Activated T-cell treated with anti-CD3 and anti-CD28 coated beads, Interleukin-2, amount 50 U/mL, for 72 hours (primary cell): Measurements from ENCODE around the gene PAQR8. TPM values are rescaled to one million over a fixed set of nuclear protein-coding genes. Genes with fewer than 3 reads are reported as not detected.
"Not testable (repeated sequence)": the region's sequence is repeated elsewhere in the genome, so short reads cannot be mapped to it uniquely, and the experiment has no call there.

Source experiments
- ATAC-seq, 2 donors: fragments of 150-1000 bp; cut with Tn5 transposase; replicated peaks in 1 of 2; 2 replicates each; pipeline ENCODE4 v1.10.0; 2021; ENCODE audit warnings: moderate library complexity in 2 of 2, mild to moderate bottlenecking in 1 of 2
- DNase-seq, 2 donors: peaks; one replicate each; pipeline ENCODE4 v3.0.0; 2021 to 2022; ENCODE audit warnings: mixed read lengths in 1 of 2
- H3K27ac Mint-ChIP-seq: one replicate; pipeline ENCODE4 v1.8.0; 2022; ENCODE audit warnings: mild to moderate bottlenecking, moderate library complexity, mixed read lengths
- H3K27me3 Mint-ChIP-seq: one replicate; pipeline ENCODE4 v1.8.0; 2022; ENCODE audit warnings: low read depth, mixed read lengths
- H3K36me3 Mint-ChIP-seq, 2 donors: one replicate each; pipeline ENCODE4 v1.8.0; 2022; ENCODE audit warnings: mixed read lengths in 2 of 2, mild to moderate bottlenecking in 1 of 2; ENCODE audit not compliant: insufficient read depth in 2 of 2
- H3K4me1 Mint-ChIP-seq: one replicate; pipeline ENCODE4 v1.8.0; 2022; ENCODE audit warnings: low read depth, mixed read lengths
- H3K4me3 Mint-ChIP-seq, 2 donors: one replicate each; pipeline ENCODE4 v1.8.0; 2022; ENCODE audit warnings: mild to moderate bottlenecking in 2 of 2, mixed read lengths in 2 of 2, moderate library complexity in 2 of 2
- H3K9me3 Mint-ChIP-seq, 2 donors: one replicate each; pipeline ENCODE4 v1.8.0; 2022; ENCODE audit warnings: mixed read lengths in 2 of 2
- total RNA-seq, 2 donors: library from RNA; stranded (reverse); gene quantifications; one replicate each; pipeline ENCODE4 v1.2.3, GENCODE V29; 2022

Gene PAQR8
- total RNA-seq, 2 donors from 2014 or later, result 14.6 to 21.0 TPM

GRCh38 chr6:52426667-52427066 lies 64.7 kb downstream of the PAQR8 start:
- ATAC-seq (no peak), DNase-seq (no peak)
- no peak overlapping the region for H3K4me3 Mint-ChIP-seq
- no peaks in the 10 kb centered on the region for H3K9me3 Mint-ChIP-seq
- H3K4me1 Mint-ChIP-seq, result no peaks in the 10 kb centered on the region
- no peaks in the 10 kb centered on the region for H3K36me3 Mint-ChIP-seq
- H3K27ac Mint-ChIP-seq, result no peak overlapping the region
- no peaks in the 10 kb centered on the region for H3K27me3 Mint-ChIP-seq

GRCh38 chr6:52433294-52433693 lies 71.3 kb downstream of the PAQR8 start:
- H3K4me1 Mint-ChIP-seq, H3K27me3 Mint-ChIP-seq, ATAC-seq, H3K9me3 Mint-ChIP-seq, H3K36me3 Mint-ChIP-seq, DNase-seq, H3K27ac Mint-ChIP-seq, H3K4me3 Mint-ChIP-seq: not testable (repeated sequence)

DNA sequence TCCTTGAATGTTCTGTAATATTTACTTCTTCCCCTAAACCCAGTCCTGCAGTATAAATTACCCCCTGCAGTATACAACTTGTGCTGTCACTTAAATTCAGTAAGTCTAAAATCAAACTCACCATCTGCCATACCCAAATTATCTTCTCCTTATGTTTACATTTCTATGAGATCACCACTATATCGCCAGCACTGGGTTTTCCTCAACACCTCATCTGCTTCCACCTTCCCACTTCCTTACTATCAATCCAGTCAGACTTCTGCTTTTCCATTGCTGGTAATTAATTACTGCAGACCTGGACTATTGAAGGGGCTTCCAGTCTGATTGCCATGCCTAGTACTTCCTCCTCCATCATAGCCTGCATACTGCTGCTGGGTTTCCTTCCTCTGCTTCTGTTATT lies 73.4 kb downstream of the PAQR8 start:
- Mint-ChIP-seq H3K4me3 (no peak overlapping the region), H3K9me3 (no peaks in the 10 kb centered on the region), H3K27me3 (no peaks in the 10 kb centered on the region), H3K27ac (no peak overlapping the region), H3K4me1 (no peaks in the 10 kb centered on the region), H3K36me3 (no peaks in the 10 kb centered on the region)
- DNase-seq (no peak), ATAC-seq (no peak)

GRCh38 chr6:52438926-52439325 lies 77.0 kb downstream of the PAQR8 start:
- DNase-seq, result no peak
- no peak for ATAC-seq
- H3K27me3 Mint-ChIP-seq, result no peaks in the 10 kb centered on the region

GRCh38 chr6:52454556-52454955 lies 92.6 kb downstream of the PAQR8 start:
- H3K9me3 Mint-ChIP-seq, result peaks cover 11 to 13% of the 10 kb centered on the region in 2 donors
- no peaks in the 10 kb centered on the region for H3K27me3 Mint-ChIP-seq
- no peak overlapping the region for H3K4me3 Mint-ChIP-seq
- DNase-seq, result no peak
- H3K4me1 Mint-ChIP-seq, result no peaks in the 10 kb centered on the region
- ATAC-seq, result no peak
- H3K27ac Mint-ChIP-seq, result no peak overlapping the region
- H3K36me3 Mint-ChIP-seq, result peaks cover 13 to 15% of the 10 kb centered on the region in 2 donors

More at GRCh38 chr6:52438926-52439325, 77.0 kb downstream of the PAQR8 start:
- no peak overlapping the region for H3K27ac Mint-ChIP-seq
- no peak overlapping the region for H3K4me3 Mint-ChIP-seq
- no peaks in the 10 kb centered on the region for H3K4me1 Mint-ChIP-seq
- peaks cover 0 to 2% of the 10 kb centered on the region in 2 donors for H3K36me3 Mint-ChIP-seq
- H3K9me3 Mint-ChIP-seq, result no peaks in the 10 kb centered on the region

GRCh38 chr6:52457096-52457495 lies 95.1 kb downstream of the PAQR8 start:
- ATAC-seq, result no peak
- Mint-ChIP-seq H3K27me3 (no peaks in the 10 kb centered on the region), H3K27ac (no peak overlapping the region), H3K36me3 (no peaks in the 10 kb centered on the region), H3K9me3 (no peaks in the 10 kb centered on the region), H3K4me3 (no peak overlapping the region), H3K4me1 (no peaks in the 10 kb centered on the region)
- no peak for DNase-seq

Other genes starting within 250 kb of the PAQR8 start
- gene IL17A, start 175.8 kb upstream of the PAQR8 start, total RNA-seq, result 1 to 10 TPM in 1 of 2 donors, under 1 TPM in 1; 0.22 to 2.8 TPM
- gene IL17F, start 117.7 kb upstream of the PAQR8 start, total RNA-seq, result 10 to 100 TPM in 1 of 2 donors, under 1 TPM in 1; 0.50 to 12.3 TPM
- gene MCM3, start 77.4 kb upstream of the PAQR8 start, total RNA-seq, result 100 to 1,000 TPM; 184 to 238 TPM
- 1 to 10 TPM; 4.6 to 5.1 TPM for gene EFHC1, start 58.2 kb downstream of the PAQR8 start, total RNA-seq
- 1 to 10 TPM; 4.9 to 5.2 TPM for gene TRAM2, start 214.9 kb downstream of the PAQR8 start, total RNA-seq